ENCODE measurements around the gene MTCL1.

- TF ChIP-seq USF2 (IDR thresholded peaks at IDR 0.05; ENCODE audit: low read length) (no peak), EZH2 (IDR thresholded peaks at IDR 0.05; ENCODE audit: low read depth, low read length, severe bottlenecking) (no peak), RFX5 (IDR thresholded peaks at IDR 0.05; ENCODE audit: borderline replicate concordance, low read depth, low read length) (no peak), CHD2 (IDR thresholded peaks at IDR 0.05; ENCODE audit: low read length) (no peak), POLR2AphosphoS5 (IDR thresholded peaks at IDR 0.05; ENCODE audit: low read depth, low read length) (no peak), HDAC2 (IDR thresholded peaks at IDR 0.05; ENCODE audit: borderline replicate concordance in 1 of 2, low read depth in 2 of 2, low read length in 2 of 2) (no peak), EP300 (IDR thresholded peaks at IDR 0.05; ENCODE audit: borderline replicate concordance in 1 of 2, low read depth in 2 of 2, low read length in 2 of 2) (no peak), ATF3 (IDR thresholded peaks at IDR 0.05; ENCODE audit: insufficient read depth, low read depth, low read length) (no peak), SP1 (IDR thresholded peaks at IDR 0.05; ENCODE audit: low read depth, low read length) (no peak), CEBPB (IDR thresholded peaks at IDR 0.05; ENCODE audit: low read depth, low read length) (no peak), ZNF274 (IDR thresholded peaks at IDR 0.05; ENCODE audit: borderline replicate concordance, extremely low read depth, low read length) (no peak)
- TF ChIP-seq, protein P1, sequence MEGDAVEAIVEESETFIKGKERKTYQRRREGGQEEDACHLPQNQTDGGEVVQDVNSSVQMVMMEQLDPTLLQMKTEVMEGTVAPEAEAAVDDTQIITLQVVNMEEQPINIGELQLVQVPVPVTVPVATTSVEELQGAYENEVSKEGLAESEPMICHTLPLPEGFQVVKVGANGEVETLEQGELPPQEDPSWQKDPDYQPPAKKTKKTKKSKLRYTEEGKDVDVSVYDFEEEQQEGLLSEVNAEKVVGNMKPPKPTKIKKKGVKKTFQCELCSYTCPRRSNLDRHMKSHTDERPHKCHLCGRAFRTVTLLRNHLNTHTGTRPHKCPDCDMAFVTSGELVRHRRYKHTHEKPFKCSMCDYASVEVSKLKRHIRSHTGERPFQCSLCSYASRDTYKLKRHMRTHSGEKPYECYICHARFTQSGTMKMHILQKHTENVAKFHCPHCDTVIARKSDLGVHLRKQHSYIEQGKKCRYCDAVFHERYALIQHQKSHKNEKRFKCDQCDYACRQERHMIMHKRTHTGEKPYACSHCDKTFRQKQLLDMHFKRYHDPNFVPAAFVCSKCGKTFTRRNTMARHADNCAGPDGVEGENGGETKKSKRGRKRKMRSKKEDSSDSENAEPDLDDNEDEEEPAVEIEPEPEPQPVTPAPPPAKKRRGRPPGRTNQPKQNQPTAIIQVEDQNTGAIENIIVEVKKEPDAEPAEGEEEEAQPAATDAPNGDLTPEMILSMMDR (IDR thresholded peaks at IDR 0.05; ENCODE audit: control extremely low read depth in 1 of 3, insufficient read depth in 1 of 3, low read depth in 1 of 3, low read length in 3 of 3), result no peak
Observed at GRCh38 chr18:8662560-8663255, 42.6 kb upstream of the MTCL1 start.
